SJSA1 (cell line): Measurements from ENCODE around the gene SDHA. TPM values are rescaled to one million over a fixed set of nuclear protein-coding genes. Genes with fewer than 3 reads are reported as not detected.
A peak's percentile ranks its signal among the peaks of the same experiment; 100 is the strongest.
"Not testable (repeated sequence)": the region's sequence is repeated elsewhere in the genome, so short reads cannot be mapped to it uniquely, and the experiment has no call there.

Source experiments
- DNase-seq, 2 experiments: peaks; one replicate each; pipeline ENCODE4 v3.0.0-alpha.2; 2015 to 2020; ENCODE audit warnings: low spot score in 2 of 2, low read depth in 1 of 2
- H3K27ac ChIP-seq: fragments of 250-450 bp; sonication (Bioruptor Pico); 2 replicates; pipeline ENCODE4 v1.5.1; 2020; ENCODE audit warnings: mild to moderate bottlenecking, moderate library complexity
- H3K27me3 ChIP-seq: fragments of 250-450 bp; sonication (Bioruptor Pico); replicated peaks from 2 replicates; pipeline ENCODE4 v1.5.1; 2020; ENCODE audit warnings: mild to moderate bottlenecking, moderate library complexity
- H3K36me3 ChIP-seq: fragments of 250-450 bp; sonication (Bioruptor Pico); 2 replicates; pipeline ENCODE4 v1.5.1; 2020; ENCODE audit warnings: mild to moderate bottlenecking
- H3K4me1 ChIP-seq: fragments of 250-450 bp; sonication (Bioruptor Pico); replicated peaks from 2 replicates; pipeline ENCODE4 v1.6.1; 2021; ENCODE audit warnings: mild to moderate bottlenecking
- H3K4me3 ChIP-seq: fragments of 250-450 bp; sonication (Bioruptor Pico); 2 replicates; pipeline ENCODE4 v1.5.1; 2020; ENCODE audit warnings: mild to moderate bottlenecking
- H3K9me3 ChIP-seq: fragments of 250-450 bp; sonication (Bioruptor Pico); replicated peaks from 2 replicates; pipeline ENCODE4 v1.5.1; 2020; ENCODE audit warnings: mild to moderate bottlenecking
- total RNA-seq: library from RNA; depleted of rRNA; stranded (reverse); fragments of >200 nt; shearing (Covaris generic); gene quantifications from 2 replicates; pipeline ENCODE4 v1.2.3, GENCODE V29; 2014

The SDHA gene
- total RNA-seq, 1 experiment from 2014 or later: 57.1 TPM

DNA sequence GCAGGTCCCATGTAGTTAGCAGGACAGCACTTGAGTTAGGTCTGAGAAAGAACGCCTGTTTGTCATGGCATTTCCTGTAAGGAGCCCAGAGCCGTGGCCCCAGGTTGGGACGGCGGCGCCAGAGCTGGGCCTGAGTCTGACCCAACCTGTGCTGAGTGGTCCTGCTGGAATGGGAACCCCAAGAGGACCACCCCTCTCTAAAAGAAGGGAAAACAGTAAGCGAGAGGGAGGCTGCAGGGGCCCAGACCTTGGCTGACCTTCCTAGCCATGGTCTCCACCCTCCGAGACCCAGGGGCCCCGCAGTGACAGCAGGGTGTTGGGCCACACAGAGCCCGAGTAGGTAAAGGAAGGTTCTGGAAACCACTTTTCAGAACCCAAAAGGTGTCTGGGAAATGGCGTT is 28.6 kb upstream of the SDHA start:
- Histone ChIP-seq H3K27me3 (no peaks in the 10 kb centered on the region), H3K4me3 (no peak overlapping the region), H3K36me3 (no peaks in the 10 kb centered on the region), H3K4me1 (peaks cover 5% of the 10 kb centered on the region; the same call in 1 of the 2 replicates), H3K9me3 (no peaks in the 10 kb centered on the region), H3K27ac (no peak overlapping the region)
- DNase-seq: no peak

DNA sequence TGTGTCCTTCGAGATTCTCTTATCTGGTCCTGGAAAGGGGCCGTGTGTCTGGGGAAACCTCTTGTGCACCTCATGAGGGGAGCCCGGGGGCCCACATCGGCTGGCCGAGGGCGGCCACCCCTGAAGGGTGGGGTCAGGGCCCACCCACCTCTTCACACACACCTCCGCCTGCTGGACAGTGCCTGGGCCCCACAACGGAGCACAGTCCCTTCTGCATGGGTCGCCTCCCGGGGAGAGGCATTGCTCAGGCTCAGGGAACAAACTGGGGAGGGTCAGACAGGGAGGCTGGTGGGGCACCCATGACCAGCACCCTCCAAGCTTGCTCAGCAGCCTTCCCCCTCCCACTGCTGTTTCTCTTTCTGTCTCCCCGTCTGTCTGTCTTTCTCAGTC is 28.1 kb upstream of the SDHA start:
- DNase-seq: no peak
- Histone ChIP-seq H3K4me1 (peaks cover 5% of the 10 kb centered on the region; the same call in 1 of the 2 replicates), H3K9me3 (no peaks in the 10 kb centered on the region), H3K27me3 (no peaks in the 10 kb centered on the region), H3K36me3 (no peaks in the 10 kb centered on the region), H3K27ac (no peak overlapping the region), H3K4me3 (no peak overlapping the region)

DNA sequence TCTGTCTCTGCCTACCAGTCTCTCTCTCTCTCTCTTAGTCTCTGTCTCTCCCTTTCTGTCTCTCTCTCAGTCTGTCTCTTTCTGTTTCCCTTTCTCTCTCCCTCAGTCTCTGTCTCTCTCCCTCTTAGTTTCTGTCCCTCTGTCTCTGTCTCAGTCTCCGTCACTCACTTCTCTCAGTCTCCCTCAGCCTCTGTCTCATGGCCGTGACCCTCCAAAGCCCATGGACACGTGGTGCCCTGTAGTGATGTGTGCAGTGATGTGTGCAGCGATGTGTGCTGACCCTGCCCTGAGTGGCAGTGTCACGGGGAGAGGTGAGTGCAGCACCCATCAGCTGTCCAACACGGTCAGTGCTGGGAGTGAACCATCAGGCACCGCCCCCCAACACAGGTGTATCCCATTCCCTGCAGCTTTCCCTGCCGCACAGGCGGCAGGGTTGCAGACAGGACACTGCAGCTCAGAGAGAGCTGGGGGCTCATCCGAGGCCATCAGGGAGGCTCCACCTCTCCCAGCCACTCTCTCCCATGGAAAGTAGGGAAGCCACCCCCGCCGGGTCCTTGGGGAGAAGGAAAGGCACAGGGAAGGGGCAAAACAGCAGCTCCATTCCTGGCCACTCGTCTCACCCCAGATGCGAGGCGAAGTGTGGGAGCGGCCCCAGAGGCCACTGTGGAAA is 27.6 kb upstream of the SDHA start:
- Histone ChIP-seq H3K27me3 (no peaks in the 10 kb centered on the region), H3K27ac (no peak overlapping the region), H3K4me1 (peaks cover 5% of the 10 kb centered on the region; the same call in 1 of the 2 replicates), H3K36me3 (no peaks in the 10 kb centered on the region), H3K9me3 (no peaks in the 10 kb centered on the region), H3K4me3 (no peak overlapping the region)
- no peak for DNase-seq

DNA sequence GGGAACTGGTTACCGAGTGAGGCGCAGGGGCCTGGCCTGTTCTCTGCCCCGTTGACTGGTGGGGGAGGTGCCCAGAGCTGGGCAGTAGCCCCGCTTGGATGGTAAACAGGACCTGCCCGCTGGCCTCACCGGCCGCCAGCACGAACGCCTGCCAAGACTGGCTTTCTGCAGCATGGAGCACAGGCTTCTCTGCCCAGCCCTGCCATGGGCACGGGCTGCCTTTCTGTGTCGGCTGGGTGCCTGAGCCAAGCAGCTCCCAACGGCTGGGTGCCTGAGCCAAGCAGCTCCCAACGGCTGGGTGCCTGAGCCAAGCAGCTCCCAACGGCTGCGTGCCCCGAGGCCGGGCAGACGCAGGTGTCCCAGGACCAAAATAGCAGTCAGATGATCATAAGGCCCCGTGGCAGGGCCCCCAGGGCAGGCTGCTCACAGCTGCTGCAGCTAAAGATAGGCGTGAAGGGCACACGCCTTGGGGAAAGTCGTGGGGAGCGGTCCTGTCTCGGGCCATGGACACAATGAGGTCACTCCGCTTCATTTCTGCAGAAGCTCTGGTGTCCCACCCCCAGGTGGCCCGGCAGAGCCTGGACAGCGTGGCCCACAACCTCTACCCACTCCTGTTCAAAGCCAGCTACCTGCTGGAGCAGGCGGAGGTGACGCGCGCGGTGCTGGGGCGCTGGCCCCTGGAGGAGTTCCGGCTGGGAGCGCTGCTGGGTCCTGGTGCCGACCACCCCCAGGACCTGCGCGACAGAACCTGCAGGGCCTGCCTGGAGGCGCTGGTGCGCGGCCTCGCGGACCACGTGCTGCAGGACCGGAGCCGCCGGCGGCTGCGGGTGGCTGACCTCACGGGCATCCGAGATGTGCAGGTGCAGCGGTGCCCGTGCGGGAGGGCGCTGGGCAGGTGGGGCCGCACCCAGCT is 26.8 kb upstream of the SDHA start, which contains the start of gene LRRC14B:
Gene LRRC14B (plus strand): TSS at position 460 of the 913 bp plus-strand sequence. CDS start 44 bp downstream, at position 504.
- no peak within 1 kb of the TSS for H3K4me3 ChIP-seq
- H3K9me3 ChIP-seq: no peaks in the 10 kb centered on the region
- peaks cover 5% of the 10 kb centered on the region; the same call in 1 of the 2 replicates for H3K4me1 ChIP-seq
- DNase-seq: no peak
- no peaks in the 10 kb centered on the region for H3K27me3 ChIP-seq
- H3K36me3 ChIP-seq: no peaks in the 10 kb centered on the region
- no peak within 1 kb of the TSS for H3K27ac ChIP-seq

DNA sequence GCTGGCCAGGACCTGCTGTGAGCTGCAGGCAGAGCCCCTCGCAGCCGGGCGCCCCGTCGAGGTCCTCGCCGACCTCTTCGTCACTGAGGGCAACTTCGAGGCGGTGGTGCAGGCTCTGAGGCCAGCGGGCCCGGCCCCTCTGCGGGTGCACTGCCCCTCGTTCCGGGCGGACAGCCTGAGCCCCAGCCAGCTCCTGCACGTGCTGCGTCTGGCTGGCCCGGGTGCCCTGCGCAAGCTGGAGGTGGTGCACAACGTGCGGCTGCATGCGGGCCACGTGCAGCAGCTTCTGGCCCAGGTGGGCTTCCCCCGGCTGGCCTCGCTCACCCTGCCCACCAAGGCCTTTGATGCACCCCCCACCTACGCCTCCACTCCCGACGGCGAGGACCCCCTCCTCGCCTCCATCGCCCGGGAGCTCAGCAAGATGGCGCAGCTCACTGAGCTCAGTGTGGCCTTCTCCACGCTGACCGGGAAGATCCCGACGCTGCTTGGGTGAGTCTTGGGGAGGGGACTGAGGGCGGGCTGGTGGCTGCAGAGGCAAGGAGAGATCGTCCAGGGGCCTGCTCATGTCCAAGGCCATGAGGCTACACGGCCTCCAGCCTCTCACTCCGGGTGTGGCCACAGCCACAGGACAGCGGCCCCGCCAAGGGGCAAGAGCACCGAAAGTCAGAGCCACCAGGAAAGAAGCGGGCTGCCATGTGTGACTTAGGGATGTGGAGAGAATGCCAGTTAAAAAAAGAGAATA is 26.0 kb upstream of the SDHA start:
- H3K27me3 ChIP-seq: no peaks in the 10 kb centered on the region
- no peaks in the 10 kb centered on the region for H3K36me3 ChIP-seq
- H3K4me3 ChIP-seq: no peak overlapping the region
- DNase-seq: no peak
- H3K9me3 ChIP-seq: no peaks in the 10 kb centered on the region
- H3K27ac ChIP-seq: no peak overlapping the region
- peaks cover 5% of the 10 kb centered on the region; the same call in 1 of the 2 replicates for H3K4me1 ChIP-seq

DNA sequence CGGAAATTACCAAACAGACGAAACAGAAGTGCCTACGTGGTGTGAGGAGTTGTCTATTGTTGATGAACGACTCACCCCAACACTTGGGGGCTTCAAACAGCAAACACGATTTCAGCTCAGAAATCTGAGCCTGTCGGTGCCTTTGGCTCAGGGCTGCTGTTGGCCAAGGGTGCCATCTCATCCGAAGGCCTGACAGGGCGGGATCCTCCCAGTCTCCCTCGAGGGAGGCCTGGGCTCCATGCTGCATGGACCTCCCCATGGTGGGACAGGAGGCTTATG is 25.5 kb upstream of the SDHA start:
- no peak overlapping the region for H3K4me3 ChIP-seq
- H3K27ac ChIP-seq: no peak overlapping the region
- H3K36me3 ChIP-seq: no peaks in the 10 kb centered on the region
- H3K27me3 ChIP-seq: no peaks in the 10 kb centered on the region
- peaks cover 5% of the 10 kb centered on the region; the same call in 1 of the 2 replicates for H3K4me1 ChIP-seq
- DNase-seq: no peak
- H3K9me3 ChIP-seq: no peaks in the 10 kb centered on the region

DNA sequence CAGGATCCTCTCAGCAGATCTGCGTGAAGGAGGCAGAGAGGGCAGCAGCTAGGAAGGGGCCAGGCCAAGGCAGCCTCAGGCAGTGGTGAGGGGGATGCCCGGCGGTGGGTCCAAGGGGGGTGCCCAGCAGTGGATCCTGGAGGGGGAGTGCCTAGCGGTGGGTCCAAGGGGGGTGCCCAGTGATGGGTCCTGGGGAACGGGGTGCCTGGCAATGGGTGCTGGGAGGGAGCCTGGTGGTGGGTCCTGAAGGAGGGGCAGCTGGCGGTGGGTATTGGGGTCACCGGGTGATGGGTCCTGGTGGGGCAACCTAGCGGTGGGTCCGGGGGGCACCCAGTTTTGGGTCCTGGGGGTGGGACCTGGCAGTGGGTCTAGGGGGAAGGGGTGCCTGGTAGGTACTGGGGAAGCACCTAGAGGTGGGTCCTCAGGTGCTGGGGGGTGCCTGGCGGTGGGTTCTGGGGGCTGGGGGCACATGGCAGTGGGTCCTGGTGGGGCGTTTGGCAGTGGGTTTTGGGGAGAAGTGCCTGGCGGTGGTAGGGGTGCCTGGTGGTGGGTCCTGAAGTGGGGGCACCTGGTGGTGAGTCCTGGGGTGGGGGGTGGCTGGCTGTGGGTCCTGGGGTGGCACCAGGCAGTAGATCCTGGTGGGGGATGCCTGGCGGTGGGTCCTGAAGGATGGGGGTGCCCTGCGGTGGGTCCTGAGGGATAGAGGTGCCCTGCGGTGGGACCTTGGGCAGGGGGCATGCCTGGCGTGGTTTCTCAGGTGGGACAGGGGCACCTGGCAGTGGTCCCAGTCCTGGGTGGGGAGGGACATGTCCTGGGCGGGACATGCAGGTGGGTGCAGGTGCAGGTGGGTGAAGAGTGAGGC is 24.9 kb upstream of the SDHA start:
- no peaks in the 10 kb centered on the region for H3K27me3 ChIP-seq
- no peak overlapping the region for H3K4me3 ChIP-seq
- no peak overlapping the region for H3K27ac ChIP-seq
- H3K4me1 ChIP-seq: peaks cover 5% of the 10 kb centered on the region; the same call in 1 of the 2 replicates
- DNase-seq: no peak
- no peaks in the 10 kb centered on the region for H3K36me3 ChIP-seq
- H3K9me3 ChIP-seq: no peaks in the 10 kb centered on the region

DNA sequence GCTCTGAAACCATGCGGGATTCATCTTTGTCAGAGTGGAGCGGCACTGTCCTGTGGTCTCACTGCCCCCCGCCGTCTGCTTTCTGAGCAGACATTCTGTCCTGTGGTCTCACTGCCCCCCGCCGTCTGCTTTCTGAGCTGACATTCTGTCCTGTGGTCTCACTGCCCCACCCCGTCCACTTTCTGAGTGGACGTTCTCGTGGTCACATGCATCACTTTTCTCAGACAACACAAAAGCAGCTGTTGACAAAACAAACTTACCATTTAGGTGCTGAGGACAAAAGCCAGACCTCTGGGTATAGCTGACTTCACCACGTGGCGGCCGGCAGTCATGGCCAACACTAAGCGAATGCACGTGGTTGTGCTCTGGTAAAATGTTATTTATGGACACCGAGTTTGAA is 24.0 kb upstream of the SDHA start:
- no peak for DNase-seq

DNA sequence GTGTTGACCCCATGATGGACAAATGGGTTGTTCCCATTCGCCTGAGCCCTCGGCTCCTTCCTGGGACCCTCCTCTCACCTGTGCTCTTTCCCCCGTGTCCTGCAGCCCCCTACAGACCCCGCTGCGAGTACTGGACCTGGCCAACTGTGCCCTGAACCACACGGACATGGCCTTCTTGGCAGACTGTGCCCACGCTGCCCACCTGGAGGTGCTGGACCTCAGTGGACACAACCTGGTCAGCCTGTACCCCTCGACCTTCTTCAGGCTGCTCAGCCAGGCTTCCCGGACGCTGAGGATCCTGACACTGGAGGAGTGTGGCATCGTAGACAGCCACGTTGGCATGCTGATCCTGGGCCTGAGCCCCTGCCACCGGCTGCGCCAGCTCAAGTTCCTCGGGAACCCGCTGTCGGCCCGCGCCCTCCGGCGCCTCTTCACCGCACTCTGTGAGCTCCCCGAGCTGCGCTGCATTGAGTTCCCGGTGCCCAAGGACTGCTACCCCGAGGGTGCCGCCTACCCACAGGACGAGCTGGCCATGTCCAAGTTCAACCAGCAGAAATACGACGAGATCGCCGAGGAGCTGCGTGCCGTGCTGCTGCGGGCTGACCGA is 23.4 kb upstream of the SDHA start:
- H3K4me3 ChIP-seq: no peak overlapping the region
- no peaks in the 10 kb centered on the region for H3K36me3 ChIP-seq
- H3K27me3 ChIP-seq: no peaks in the 10 kb centered on the region
- no peak overlapping the region for H3K27ac ChIP-seq
- DNase-seq: no peak
- H3K4me1 ChIP-seq: no peaks in the 10 kb centered on the region
- no peaks in the 10 kb centered on the region for H3K9me3 ChIP-seq

More for the DNA sequence above, 24.0 kb upstream of the SDHA start:
- Histone ChIP-seq H3K27me3 (no peaks in the 10 kb centered on the region), H3K9me3 (no peaks in the 10 kb centered on the region), H3K4me1 (no peaks in the 10 kb centered on the region), H3K27ac (no peak overlapping the region), H3K36me3 (no peaks in the 10 kb centered on the region), H3K4me3 (no peak overlapping the region)

DNA sequence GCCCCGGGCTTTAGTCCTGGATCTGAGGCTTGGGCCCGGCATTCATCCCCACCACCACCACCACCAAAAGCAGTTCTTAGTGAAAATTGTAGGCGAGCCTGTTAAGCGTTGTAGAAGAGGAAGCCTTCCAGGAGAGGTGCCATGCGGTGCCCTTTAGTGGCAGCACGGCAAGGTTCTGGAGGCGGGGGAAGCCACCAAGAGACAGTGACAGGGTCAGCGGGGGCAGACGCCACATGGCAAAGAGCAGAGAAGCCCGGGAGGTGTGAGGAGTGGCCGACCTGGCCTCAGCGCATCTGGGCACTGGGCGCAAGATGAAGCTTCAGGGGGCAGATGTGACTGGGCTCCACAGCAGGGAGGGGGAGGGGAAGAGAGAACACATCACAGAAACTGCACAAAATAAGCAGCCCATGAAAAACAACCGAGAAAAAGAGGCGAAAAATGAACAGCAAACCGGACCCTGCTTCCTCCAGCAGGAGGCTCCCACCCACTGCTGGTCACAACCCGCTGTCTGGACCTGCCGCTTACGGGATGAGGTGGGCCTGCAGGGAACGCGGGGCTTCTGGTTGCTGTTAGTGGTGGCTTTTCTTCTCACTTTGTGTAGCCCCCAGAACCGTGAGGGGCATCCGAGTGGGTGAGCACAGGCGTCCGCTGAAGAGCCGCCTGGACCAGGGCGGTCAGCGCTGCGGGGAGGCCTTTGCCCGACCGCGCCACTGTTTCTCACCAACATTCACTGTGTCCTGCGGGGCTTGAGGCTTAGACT is 22.5 kb upstream of the SDHA start:
- H3K4me1 ChIP-seq: no peaks in the 10 kb centered on the region
- H3K9me3 ChIP-seq: no peaks in the 10 kb centered on the region
- H3K36me3 ChIP-seq: no peaks in the 10 kb centered on the region
- no peak overlapping the region for H3K27ac ChIP-seq
- H3K27me3 ChIP-seq: no peaks in the 10 kb centered on the region
- no peak for DNase-seq
- H3K4me3 ChIP-seq: no peak overlapping the region

DNA sequence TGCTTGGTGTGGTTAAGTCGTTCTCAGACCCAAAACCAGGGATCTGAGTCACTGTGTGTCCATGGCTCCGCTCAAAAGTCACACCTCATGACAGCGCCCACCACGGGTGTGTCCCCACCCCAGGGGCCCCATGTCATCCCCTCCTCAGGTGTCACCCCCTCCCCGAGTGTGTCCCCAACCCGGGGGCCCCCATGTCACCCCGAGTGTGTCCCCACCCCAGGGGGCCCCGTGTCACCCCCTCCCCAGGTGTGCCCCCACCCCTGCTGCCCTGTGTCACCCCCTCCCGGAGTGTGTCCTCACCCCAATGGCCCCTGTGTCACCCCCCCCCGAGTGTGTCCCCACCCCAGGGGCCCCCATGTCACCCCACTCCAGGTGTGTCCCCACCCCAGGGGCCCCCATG is 21.8 kb upstream of the SDHA start:
- Histone ChIP-seq H3K27me3 (no peaks in the 10 kb centered on the region), H3K9me3 (no peaks in the 10 kb centered on the region), H3K4me3 (no peak overlapping the region), H3K36me3 (no peaks in the 10 kb centered on the region), H3K27ac (no peak overlapping the region), H3K4me1 (no peaks in the 10 kb centered on the region)
- DNase-seq: no peak

DNA sequence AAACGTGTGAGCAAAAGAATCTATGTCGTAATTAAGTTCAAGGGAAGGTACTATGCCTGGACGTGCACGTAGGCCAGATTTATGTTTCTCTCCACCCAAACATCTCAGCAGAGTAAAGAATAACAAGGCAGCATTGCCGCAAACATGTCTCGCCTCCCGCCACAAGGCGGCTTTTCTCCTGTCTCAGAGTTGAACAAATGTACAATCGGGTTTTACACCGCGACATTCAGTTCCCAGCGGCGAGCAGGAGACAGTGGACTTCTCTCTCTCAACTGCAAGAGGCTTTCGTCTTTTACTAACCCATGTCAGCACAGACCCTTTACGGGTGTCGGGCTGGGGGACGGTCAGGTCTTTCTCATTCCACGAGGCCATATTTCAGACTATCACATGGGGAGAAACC is 21.1 kb upstream of the SDHA start:
- H3K36me3 ChIP-seq, H3K27me3 ChIP-seq, H3K27ac ChIP-seq, H3K9me3 ChIP-seq, H3K4me1 ChIP-seq, H3K4me3 ChIP-seq: not testable (repeated sequence)
- peak in 1 of 2 experiments; percentile 26 for DNase-seq
